HG03025 (cell line): ENCODE results near the gene KLHDC7A.

Experiments used
- ATAC-seq: cut with Tn5 transposase; IDR thresholded peaks from one replicate; pipeline ENCODE4 v1.9.1; 2021; ENCODE audit warnings: mild to moderate bottlenecking, moderate library complexity; ENCODE audit not compliant: unreplicated experiment, low FRiP score

Gene KLHDC7A

DNA sequence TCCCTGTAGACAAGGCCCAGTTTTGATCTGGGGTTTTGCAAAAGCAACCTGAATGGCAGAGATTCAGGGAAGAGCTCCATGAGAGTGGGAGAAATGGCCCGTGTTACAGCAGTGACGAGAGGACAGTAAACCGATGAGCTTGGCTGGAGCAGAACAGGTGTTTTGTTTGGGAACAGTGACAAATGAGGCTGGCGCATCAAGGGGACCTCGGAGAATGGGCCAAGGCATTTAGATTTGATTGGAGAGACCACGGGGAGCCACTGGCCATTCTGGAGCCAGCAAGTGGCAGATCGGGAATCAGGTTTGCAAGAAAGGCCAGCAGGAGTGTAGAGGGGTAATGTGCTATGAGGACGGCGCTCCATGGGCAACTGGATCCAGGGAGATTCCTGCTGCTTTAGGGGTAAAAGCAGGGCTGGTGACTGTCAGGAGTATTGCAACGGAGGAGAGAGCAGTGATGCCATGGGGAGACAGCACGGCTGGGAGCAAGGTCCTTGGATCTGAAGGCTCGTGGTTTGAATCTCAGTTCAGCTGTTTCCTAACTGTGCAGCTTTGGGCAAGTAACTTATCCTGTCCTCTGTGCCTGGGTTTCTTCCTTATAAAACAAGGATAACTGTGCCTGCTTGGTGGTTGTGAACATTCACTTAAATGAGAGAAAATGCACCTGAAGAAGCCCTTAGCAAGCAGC is 9.9 kb upstream of the KLHDC7A start:
- ATAC-seq, result no peak

DNA sequence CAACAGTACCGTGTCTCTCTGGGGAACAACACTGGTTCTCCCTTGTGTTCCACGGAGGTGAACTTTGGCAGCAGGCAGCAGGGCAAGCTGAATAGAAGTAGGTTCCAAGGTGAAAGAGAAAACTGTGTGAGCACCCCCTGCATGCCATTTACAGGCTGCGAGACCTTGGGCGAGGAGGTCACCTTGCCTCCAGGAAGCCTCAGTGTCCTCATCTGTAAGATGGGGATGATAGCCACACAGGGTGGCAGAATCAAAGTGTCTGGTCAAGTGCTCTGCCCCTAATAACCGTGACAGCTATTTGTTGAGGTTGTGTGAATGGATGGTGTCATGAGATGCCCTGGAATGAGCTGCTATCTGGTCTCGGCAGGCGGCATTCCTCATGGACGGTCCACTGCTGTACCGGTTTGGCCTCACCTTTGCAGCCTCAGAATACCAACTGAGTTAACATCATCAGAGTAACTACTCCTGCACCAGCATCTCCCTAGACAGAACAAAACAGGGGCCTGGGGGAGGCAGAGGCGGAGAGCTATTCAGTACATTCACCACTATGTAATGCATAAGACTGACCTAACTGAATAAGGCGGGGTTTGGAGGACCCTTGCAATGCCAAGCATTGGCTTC is 7.4 kb upstream of the KLHDC7A start:
- no peak for ATAC-seq

DNA sequence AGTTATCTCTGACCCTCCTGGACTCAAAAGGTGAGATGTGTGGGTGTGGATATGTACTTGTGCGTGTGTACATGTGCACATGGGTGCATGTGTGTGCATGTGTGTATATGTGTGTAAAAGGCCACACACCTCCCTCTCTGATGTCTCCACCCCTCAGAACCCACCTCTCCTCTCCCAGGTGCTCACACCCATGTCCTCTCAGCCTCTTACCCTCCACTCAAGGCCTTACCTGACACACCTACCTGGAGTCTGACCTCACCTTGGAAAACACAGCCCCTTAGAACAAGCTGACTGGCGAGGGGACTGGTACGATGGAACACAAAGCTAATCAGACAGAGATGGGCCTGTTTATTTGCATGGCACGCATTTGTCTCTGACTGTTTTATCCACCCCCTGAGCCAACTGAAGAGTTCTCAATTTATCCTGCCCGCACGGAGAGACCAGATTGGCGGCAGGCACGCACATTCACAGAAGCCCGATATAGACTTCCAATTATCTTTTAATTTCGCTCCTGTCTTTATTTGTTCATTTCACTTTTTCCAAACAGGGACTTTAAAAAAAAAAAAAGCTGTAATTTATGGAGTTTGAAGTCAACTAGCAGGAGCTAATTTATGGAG is 6.1 kb upstream of the KLHDC7A start:
- no peak for ATAC-seq

DNA sequence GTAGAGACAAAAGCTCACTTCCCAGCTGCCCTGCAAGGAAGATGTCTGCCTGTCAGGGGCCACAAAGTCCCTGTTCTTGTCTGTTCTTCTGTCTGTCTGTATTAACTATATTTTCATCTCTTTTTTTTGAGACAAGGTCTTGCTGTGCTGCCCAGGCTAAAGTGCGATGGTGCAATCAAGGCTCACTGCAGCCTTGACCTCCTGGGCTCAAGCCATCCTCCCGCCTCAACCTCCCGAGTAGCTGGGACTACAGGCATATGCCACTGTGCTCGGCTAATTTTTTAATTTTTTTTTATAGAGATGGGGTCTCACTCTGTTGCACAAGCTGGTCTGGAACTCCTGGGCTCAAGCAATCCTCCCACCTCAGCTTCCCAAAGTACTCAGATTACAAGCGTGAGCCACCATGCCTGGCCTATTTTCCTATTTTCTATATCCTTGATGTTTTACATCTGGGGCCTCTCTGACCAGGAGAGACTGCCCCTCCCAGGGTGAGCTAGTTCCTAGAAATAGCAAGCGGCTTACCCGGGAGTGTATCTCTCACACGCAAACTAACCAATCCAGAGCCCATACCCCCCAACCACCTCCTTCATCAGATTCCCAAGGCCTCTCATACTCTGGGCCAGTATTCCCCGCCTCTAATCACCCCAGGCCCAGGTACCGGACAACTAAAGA is 5.4 kb upstream of the KLHDC7A start:
- ATAC-seq, result no peak

DNA sequence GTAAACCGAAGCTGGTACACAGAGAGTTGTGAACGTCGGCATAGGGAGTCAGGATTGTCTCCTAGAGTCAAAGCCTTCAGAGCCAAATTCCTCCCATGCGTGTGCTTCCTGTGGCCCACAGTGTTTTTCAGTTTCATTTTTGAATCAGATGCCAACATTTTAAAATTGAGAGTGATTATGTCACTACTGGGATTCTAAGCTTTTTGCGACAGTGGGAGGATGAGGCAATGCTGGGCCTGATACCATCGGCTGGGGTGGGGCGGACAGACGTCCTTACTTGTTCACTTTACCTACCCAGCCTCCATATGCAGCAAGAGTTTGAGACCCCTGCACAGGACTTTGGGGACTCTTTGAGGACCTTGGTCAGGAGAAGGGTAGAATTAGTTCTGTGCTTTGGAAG is 1.3 kb upstream of the KLHDC7A start:
- ATAC-seq, result no peak

DNA sequence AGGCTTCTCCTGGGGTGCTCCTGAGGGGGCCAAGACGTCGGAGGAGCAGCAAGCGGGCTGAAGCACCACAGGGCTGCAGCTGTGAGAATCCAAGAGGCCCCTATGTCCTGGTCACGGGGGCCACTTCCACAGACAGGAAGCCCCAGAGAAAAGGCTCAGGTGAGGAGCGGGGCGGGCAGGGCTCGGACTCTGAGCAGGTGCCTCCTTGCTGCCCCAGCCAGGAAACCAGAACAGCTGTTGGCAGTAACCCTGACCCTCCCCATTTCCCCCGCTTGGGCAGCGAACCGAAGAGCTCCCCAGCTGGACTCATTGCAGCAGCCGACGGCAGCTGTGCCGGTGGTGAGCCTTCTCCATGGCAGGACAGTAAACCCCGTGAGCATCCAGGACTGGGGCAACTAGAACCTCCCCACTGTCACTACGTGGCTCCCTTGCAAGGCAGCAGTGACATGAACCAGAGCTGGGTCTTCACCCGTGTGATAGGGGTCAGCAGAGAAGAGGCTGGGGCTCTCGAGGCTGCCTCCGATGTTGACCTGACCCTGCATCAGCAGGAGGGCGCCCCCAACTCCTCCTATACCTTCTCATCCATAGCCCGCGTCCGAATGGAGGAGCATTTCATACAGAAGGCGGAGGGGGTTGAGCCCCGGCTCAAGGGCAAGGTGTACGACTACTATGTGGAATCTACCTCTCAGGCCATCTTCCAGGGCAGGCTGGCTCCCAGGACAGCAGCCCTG is 625 bp downstream of the KLHDC7A start:
- no peak for ATAC-seq

DNA sequence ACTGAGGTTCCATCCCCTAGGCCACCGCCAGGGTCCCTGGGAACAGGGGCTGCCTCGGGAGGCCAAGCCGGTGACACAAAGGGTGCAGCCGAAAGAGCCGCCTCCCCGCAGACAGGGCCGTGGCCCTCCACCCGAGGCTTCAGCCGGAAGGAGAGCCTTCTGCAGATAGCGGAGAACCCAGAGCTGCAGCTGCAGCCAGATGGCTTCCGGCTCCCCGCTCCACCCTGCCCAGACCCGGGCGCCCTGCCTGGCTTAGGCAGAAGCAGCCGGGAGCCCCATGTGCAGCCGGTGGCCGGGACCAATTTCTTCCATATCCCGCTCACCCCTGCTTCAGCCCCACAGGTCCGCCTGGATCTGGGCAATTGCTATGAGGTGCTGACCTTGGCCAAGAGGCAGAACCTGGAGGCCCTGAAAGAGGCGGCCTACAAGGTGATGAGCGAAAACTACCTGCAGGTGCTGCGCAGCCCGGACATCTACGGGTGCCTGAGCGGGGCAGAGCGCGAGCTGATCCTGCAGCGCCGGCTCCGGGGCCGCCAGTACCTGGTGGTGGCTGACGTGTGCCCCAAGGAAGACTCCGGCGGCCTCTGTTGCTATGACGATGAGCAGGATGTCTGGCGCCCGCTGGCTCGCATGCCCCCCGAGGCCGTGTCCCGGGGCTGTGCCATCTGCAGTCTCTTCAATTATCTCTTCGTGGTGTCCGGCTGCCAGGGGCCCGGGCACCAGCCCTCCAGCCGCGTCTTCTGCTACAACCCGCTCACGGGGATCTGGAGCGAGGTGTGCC is 1.4 kb downstream of the KLHDC7A start:
- ATAC-seq, result no peak

DNA sequence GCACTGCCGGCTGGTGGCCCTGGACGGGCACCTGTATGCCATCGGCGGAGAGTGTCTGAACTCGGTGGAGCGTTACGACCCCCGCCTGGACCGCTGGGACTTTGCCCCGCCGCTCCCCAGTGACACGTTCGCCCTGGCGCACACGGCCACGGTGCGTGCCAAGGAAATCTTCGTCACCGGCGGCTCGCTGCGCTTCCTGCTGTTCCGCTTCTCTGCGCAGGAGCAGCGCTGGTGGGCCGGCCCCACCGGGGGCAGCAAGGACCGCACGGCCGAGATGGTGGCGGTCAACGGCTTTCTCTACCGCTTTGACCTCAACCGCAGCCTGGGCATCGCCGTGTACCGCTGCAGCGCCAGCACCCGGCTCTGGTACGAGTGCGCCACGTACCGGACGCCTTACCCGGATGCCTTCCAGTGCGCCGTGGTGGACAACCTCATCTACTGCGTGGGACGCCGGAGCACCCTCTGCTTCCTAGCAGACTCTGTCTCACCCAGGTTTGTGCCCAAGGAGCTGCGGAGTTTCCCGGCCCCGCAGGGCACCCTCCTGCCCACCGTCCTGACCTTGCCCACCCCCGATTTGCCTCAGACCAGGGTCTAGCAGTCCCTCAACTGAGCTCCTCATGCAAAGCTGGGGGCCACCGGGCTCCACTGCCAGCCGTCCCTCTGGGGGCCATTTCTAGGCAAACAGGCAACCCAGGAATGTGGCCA is 2.1 kb downstream of the KLHDC7A start:
- ATAC-seq, result no peak

DNA sequence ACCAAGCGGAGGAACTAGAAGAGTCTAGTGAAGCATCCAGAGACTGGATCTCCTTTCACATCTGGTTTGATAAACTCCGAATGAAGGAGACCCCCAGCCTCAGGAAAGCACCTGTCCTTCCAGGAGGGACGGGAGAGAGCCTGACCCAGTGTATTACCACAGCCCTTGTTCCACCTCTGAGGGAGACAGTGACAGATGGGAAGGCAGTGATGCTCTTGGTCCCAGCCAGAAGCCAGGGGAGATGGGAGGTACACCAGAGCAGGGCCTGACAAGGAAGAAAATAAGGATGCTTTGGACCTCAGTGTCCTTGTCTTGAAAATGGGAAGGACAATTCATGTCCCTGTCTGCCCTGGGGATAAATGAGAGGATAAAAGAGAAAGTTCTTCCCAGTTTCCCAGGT is 3.5 kb downstream of the KLHDC7A start:
- ATAC-seq, result no peak

DNA sequence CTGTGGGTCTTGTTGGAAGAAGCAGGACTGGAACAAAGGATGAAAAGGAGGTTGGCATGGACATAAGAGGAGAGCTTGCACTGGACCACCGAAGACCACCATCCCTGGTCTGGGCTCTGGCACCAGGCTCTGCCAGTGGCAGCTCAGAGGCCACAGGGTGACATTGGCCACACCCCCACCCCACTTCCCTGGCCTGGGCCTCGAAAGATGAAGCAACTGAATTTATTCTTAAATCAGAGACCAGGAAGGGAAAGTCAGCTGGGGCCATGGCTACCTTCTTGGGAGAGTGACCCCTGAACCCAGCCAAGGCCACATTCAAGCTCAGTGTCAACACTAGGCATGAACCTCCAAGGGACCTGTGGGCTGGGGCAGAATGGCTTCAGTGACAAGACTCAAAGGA is 4.0 kb downstream of the KLHDC7A start:
- ATAC-seq, result no peak

DNA sequence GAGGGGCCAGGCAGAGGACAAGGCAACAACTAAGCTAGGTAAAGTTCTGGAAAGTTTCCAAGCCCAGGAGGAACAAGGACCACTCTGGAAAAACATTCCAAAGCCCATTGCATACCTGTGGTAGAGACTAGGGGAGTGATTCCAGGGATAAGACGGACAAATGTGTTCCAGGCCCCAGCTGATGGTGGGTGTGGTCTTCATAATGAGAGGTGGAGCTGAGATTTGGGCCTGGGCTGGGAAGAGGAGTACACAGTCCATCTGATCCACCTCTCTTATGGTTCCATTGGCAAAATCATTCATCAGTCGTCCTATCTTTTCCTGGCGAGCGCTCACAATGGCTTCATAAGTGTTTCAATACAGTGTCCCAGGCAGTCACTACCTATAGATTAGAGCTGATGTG is 4.5 kb downstream of the KLHDC7A start:
- ATAC-seq, result no peak

DNA sequence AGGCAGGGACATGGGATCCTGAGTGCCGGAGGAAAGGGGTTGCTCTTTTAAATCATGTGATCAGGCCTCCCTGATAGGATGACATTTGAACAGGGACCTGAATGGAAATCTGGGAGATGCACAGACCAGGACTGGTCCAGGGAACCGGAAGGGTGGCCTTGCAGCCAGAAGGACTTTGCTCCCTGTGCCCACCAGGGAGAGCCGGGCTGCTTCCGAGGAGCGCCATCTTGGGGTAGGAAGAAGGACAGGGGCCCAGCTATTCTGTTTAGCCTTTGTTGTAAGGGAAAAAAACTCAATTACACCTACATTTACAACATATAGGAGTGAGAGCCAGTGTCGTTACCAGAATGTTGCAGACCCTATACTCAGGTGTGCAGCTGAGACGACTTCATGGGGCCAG is 5.5 kb downstream of the KLHDC7A start:
- no peak for ATAC-seq

DNA sequence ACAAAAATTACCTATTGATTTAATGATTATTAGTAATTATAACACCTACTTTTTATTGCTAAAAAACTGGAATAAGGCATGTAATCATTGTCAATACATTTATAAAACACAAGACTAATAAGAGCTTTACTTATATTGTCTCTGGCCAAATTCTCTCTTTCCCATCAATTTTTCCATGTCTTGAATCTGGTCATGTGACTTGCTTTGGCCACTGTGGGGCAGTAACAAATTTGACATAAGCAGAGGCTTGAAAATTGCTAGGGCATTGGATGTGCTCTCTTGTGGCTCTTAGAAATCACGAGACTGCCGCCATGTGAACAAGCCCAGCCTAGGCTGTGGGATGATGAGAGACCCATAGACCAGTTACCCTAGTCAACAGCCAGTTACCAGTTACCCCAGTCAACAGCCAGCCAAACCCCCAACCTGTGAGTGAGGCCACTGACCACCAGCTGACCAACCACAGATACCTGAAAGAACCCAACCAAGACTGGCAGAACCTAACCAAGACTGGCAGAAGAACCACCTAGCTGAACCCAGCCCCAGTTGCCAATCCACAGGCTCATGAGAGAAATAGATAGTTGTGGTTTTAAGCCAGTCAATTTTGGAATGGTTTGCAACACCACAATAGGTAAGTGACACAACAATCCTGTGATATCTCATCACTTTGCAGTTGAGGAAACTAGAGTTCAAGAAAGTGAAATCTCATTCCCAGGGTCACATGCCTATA is 8.8 kb downstream of the KLHDC7A start:
- no peak for ATAC-seq

DNA sequence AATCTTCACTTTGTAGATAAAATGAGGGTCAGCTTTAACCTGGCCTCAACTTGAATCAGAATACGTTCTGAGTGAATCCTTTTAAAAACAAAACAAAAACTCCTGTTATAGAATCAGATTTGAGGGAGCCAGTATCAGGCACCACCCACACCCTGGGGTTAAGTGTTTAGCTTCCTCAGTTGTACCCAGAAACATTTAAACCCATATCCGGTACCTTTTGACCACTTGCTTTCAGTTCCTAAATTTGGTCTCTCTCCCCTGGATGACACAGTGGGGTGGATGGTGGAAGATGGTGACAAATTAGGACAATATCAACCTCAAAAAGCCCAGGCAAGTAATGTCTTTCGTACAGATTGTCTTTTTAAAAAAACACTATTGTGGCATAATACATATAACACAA is 10.4 kb downstream of the KLHDC7A start:
- ATAC-seq, result no peak

DNA sequence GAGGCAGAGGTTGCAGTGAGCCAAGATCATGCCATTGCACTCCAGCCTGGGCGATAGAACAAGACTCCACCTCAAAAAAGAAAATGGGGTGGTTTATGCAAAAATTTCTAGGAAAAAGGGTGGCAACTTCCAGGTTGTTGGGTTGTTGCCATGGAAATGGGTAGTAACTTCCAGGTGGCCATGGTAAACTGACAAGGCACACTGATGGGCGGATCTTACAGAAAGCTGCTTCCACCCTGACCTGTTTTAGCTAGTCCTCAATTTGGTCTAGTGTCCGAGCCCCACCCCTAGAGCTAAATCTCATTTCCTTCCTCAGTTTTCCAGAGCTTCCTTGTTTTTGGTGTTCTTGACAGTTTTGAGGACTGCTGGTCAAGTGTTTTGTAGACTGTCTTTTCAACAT is 13.6 kb downstream of the KLHDC7A start:
- no peak for ATAC-seq

DNA sequence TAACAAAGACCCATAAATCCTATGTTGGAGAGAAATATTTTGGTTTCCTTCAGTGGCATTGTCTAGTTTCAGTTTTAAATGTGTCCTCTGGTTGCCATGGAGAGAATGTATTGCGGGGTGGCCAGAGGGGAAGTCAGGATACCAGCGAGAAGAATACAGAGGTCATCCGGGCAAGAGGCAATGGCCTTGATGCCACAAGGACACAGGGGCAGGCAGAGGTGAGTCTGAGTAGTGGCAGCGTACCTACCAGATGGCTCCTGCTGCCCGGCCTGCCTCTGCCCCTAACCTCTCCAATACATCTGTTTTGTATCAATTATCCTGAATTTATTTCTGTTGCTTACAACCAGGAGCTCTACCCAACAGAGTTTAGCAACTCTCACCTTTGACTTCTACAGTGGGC is 14.9 kb downstream of the KLHDC7A start:
- no peak for ATAC-seq

DNA sequence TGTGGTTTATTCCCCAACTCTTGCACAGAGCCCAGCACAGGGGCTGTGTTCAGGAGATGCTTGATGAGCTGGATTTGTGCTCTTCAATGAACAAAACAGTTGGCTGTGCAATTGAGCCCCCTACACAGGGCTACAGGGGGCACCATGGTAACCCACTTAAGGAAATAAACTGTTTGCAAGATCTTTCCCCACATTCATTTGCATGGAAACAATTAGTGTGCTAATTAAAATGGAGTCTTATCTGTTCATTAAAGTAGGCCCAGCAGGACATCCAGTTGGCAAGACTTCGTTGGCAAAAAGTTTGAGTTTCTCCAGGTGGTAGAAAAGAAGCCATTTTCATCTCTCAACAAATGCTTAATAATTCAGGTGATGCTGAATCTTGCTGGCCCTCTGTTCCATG is 15.3 kb downstream of the KLHDC7A start:
- ATAC-seq, result no peak

DNA sequence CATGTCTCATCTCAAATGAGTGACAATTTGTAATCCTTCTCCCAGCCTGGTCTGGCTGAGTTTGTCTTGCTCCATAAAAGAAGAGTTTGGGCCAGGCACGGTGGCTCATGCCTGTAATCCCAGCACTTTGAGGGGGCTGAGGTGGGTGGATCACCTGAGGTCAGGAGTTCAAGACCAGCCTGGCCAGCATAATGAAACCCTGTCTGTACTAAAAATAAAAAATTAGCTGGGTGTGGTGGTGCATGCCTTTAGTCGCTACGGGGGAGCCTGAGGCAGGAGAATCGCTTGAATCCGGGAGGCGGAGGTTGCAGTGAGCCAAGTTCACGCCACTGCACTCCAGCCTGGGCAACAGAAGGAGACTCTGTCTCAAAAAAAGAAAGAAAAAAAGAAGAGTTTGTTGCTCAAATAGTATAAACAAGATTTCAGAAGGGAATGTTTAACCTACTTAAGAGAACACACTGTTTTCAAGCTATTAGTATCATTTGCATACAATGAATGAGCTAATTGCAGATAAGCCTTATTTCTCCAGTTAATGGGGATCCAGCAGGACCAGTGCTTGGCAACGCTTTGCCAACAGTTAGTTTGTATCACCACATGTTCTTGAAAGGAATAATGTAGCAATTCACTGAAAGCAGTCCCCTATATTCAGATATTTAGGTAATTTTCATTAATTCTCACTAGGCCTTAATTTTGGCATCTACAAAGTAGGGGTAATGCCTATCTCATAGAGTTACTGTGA is 15.9 kb downstream of the KLHDC7A start:
- ATAC-seq, result no peak
